Transverse colon (tissue), 3 donors: Measurements from ENCODE around the gene ARHGAP8.

Source experiments
- CTCF ChIP-seq, 5 experiments: fragments of 200-600 bp in 3 of 5; fragments of 450-650 bp in 2 of 5; sonication (generic) in 3 of 5; IDR thresholded peaks; 1 replicate in 2 of 5; 2 replicates in 3 of 5; pipeline ENCODE4 v1.5.1; 2016 to 2017; ENCODE audit warnings: antibody characterized with exemption in 5 of 5, inconsistent platforms in 3 of 5, mild to moderate bottlenecking in 2 of 5, moderate library complexity in 1 of 5
- POLR2A ChIP-seq: fragments of 450-650 bp; IDR thresholded peaks from one replicate; pipeline ENCODE4 v1.6.1; 2016; ENCODE audit warnings: antibody characterized with exemption, mild to moderate bottlenecking, moderate library complexity

- TF ChIP-seq CTCF (IDR thresholded peaks at IDR 0.05) (no peak), POLR2A (no peak)
Measured at GRCh38 chr22:44823396-44823795, 71.0 kb downstream of the ARHGAP8 start.
